Common myeloid progenitor, CD34-positive (primary cell): Measurements from ENCODE around the gene SCIN.
"Not testable (repeated sequence)": the region's sequence is repeated elsewhere in the genome, so short reads cannot be mapped to it uniquely, and the experiment has no call there.

Experiments
- CTCF ChIA-PET: fragments of 350-600 bp; sonication (Branson Sonifier 250); formaldehyde crosslinking; loops from one replicate; lab custom pipeline; 2021; ENCODE audit warnings: antibody characterized with exemption; lab: Charles Lee
- POLR2A ChIA-PET: fragments of 350-600 bp; sonication (Branson Sonifier 250); formaldehyde crosslinking; loops from one replicate; lab custom pipeline; 2021; ENCODE audit warnings: antibody characterized with exemption; lab: Charles Lee
- DNase-seq, 3 donors: peaks; one replicate each; pipeline versions ENCODE4 v3.0.0 to v3.0.0-alpha.2; 2013
- H3K27ac ChIP-seq, 2 experiments: 1 replicate in 1 of 2; 2 replicates in 1 of 2; pipeline ENCODE4 v1.7.0; 2013; ENCODE audit warnings: inconsistent platforms in 2 of 2, low read length in 2 of 2, mild to moderate bottlenecking in 2 of 2, low read depth in 1 of 2, moderate library complexity in 1 of 2; ENCODE audit not compliant: severe bottlenecking in 2 of 2, insufficient read depth in 1 of 2, poor library complexity in 1 of 2
- H3K27me3 ChIP-seq, 5 experiments: replicated peaks in 2 of 5; 1 replicate in 3 of 5; 2 replicates in 2 of 5; pipeline versions ENCODE4 v1.6.1 to v1.7.0; 2013; ENCODE audit warnings: low read length in 4 of 5, mild to moderate bottlenecking in 2 of 5, moderate library complexity in 2 of 5, inconsistent platforms in 1 of 5; ENCODE audit not compliant: insufficient read depth in 5 of 5, control insufficient read depth in 4 of 5
- H3K36me3 ChIP-seq, 4 experiments: 1 replicate in 2 of 4; 2 replicates in 2 of 4; pipeline versions ENCODE4 v1.6.1 to v1.7.0; 2013; ENCODE audit warnings: low read length in 3 of 4, control low read depth in 1 of 4, mild to moderate bottlenecking in 1 of 4; ENCODE audit not compliant: control insufficient read depth in 4 of 4, insufficient read depth in 4 of 4
- H3K4me1 ChIP-seq, 4 experiments: 1 replicate in 3 of 4; 2 replicates in 1 of 4; pipeline versions ENCODE4 v1.6.1 to v1.7.1; 2013; ENCODE audit warnings: low read length in 3 of 4, mild to moderate bottlenecking in 3 of 4, control low read depth in 1 of 4, inconsistent platforms in 1 of 4, moderate library complexity in 1 of 4; ENCODE audit not compliant: control insufficient read depth in 4 of 4, insufficient read depth in 4 of 4; ENCODE audit errors: control extremely low read depth in 1 of 4
- H3K4me3 ChIP-seq, 7 experiments: 1 replicate in 4 of 7; 2 replicates in 3 of 7; pipeline versions ENCODE4 v1.5.1 to v1.7.0; 2013; ENCODE audit warnings: mild to moderate bottlenecking in 7 of 7, low read length in 6 of 7, moderate library complexity in 6 of 7, inconsistent platforms in 2 of 7, low read depth in 2 of 7, control low read depth in 1 of 7; ENCODE audit not compliant: insufficient read depth in 4 of 7, control insufficient read depth in 1 of 7; ENCODE audit errors: extremely low read depth in 1 of 7
- H3K9me3 ChIP-seq, 5 experiments: 1 replicate in 4 of 5; 2 replicates in 1 of 5; pipeline versions ENCODE4 v1.6.1 to v1.7.1; 2013; ENCODE audit warnings: low read length in 4 of 5, mild to moderate bottlenecking in 2 of 5, inconsistent platforms in 1 of 5, low read depth in 1 of 5, moderate library complexity in 1 of 5; ENCODE audit not compliant: control insufficient read depth in 4 of 5, insufficient read depth in 2 of 5; ENCODE audit errors: control extremely low read depth in 1 of 5
- WGBS: methylation state at CpG from one replicate; pipeline ENCODE4 v1.1.5; 2013; ENCODE audit not compliant: insufficient coverage; 5-methylcytosine and 5-hydroxymethylcytosine counted together

The SCIN gene

DNA sequence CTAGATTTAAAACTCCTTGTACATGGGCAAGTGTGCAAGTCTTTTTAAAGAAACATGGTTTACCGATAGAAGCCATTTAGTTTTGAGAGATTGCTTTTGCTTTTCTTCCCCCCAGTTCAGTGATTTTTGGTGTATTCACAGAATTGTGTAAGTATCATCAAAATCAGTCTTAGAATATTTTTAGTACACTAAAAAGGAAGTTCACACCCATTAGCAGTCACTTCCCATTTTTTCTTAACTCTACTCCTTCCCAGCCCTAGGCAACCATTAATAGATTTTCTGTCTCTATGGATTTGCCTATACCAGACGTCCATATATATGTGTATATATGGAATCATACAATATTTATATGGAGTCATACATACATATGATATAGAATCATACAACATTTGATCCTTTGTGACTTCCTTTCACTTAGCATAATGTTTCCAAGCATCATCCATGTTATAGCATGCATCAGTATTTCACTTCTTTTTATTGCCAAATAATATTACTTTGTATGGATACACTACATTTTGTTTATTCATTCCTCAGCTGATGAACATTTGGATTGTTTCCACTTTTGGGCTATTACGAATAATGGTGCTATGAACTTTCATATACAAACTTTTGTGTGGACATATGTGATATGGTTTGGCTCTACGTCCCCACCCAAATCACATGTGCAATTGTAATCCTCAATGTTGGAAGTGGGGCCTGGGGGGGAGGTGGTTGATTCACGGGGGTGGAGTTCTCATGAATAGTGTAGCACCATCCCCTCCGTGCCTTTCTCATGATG is 100.4 kb downstream of the SCIN start:
- H3K9me3 ChIP-seq = peaks cover 0 to 3% (median 0%) of the 10 kb centered on the region in 5 experiments
- no peak overlapping the region for H3K4me3 ChIP-seq
- DNase-seq = peak in 2 of 3 donors; percentile 11 to 19
- H3K36me3 ChIP-seq = no peaks in the 10 kb centered on the region
- CTCF ChIA-PET = interaction anchor here (1.2 to 1.3 kb wide), 2 partner anchors 11 to 16 kb away, joined by 3 to 6 read pairs; no protein-coding TSS in a partner anchor
- no peaks in the 10 kb centered on the region for H3K27me3 ChIP-seq
- H3K27ac ChIP-seq = no peak overlapping the region
- POLR2A ChIA-PET = no interaction called here
- WGBS = no CpG with 5 or more reads among the region's 6 CpGs
- peaks cover 0 to 16% (median 2%) of the 10 kb centered on the region in 4 experiments for H3K4me1 ChIP-seq

DNA sequence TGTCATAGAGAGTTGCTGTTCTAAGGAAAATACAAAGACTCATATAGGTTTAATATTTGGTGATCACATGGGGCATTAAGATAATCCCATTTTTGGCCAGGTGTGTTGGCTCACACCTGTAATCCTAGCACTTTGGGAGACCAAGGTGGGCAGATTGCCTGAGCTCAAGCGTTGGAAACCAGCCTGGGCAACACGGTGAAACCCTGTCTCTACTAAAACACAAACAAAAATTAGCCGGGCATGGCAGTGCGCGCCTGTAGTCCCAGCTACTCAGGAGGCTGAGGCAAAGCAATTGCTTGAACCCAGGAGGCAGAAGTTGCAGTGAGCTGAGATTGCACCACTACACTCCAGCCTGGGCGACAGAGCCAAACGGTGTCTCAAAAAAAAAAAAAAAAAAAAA is 102.9 kb downstream of the SCIN start:
- DNase-seq, H3K9me3 ChIP-seq, H3K27me3 ChIP-seq, POLR2A ChIA-PET, CTCF ChIA-PET, H3K36me3 ChIP-seq, H3K27ac ChIP-seq, H3K4me3 ChIP-seq: not testable (repeated sequence)
- peaks cover 0 to 16% (median 2%) of the 10 kb centered on the region in 4 experiments for H3K4me1 ChIP-seq
- 100% methylated on average over 4 of the region's 7 CpGs for WGBS

DNA sequence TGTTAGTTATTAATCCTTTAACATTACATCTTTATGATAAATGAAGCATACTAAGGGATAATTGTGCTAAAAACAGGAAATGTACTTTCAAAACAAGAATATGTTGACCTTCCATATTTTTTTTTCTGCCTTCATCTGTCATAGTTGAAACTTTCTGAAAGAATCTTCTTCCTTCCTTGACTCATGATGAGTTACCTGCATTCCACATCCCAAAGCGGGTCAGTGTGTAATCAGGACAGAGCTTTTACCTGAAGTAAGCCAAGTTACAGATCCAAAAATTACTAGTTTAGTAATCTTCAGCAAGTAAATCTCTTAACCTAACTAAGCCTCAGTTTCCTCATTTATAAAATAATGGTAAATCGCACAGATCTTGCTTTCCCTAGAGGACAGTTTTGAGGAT is 103.5 kb downstream of the SCIN start:
- POLR2A ChIA-PET = no interaction called here
- Histone ChIP-seq H3K4me1 (peaks cover 0 to 16% (median 2%) of the 10 kb centered on the region in 4 experiments), H3K27me3 (no peaks in the 10 kb centered on the region), H3K4me3 (no peak overlapping the region), H3K9me3 (peaks cover 0 to 3% (median 0%) of the 10 kb centered on the region in 5 experiments), H3K27ac (no peak overlapping the region), H3K36me3 (no peaks in the 10 kb centered on the region)
- CTCF ChIA-PET = interaction anchor here (1.3 kb wide), 1 partner anchor 443 kb away, joined by 4 read pairs; no protein-coding TSS in a partner anchor
- no peak for DNase-seq
- 100% methylated on average over 1 of the region's 2 CpGs for whole genome bisulfite sequencing

DNA sequence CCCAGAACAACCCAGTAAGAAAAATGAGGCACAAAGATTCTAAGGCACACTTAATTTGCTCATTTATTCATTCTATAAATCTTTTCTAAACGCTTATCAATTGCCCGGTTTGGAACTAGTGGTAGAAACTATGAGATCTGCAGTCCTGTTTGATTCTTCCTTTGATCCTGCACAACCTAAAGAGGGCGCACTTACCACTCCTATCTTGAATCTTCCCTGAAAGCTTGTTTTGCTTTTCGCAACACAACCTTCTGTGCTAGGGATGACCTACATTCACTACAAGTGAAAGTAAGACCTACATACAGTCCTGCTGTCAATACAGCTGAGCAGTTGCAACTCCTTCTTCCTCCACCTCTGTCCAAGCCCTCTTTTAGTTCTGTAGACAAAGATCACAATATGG is 104.3 kb downstream of the SCIN start:
- H3K9me3 ChIP-seq = peaks cover 0 to 3% (median 0%) of the 10 kb centered on the region in 5 experiments
- no peak overlapping the region for H3K27ac ChIP-seq
- no peaks in the 10 kb centered on the region for H3K36me3 ChIP-seq
- POLR2A ChIA-PET = no interaction called here
- H3K27me3 ChIP-seq = no peaks in the 10 kb centered on the region
- CTCF ChIA-PET = interaction anchor here (0.6 to 1.4 kb wide), 7 partner anchors 11 to 717 kb away, joined by 3 to 4 read pairs (median 3); partner anchors contain the start of gene ARL4A
- H3K4me3 ChIP-seq = no peak overlapping the region
- 95% methylated on average over 3 of the region's 4 CpGs for WGBS
- peaks cover 0 to 16% (median 2%) of the 10 kb centered on the region in 4 experiments for H3K4me1 ChIP-seq
- DNase-seq = peak; percentile 35 to 62 (median 60)

DNA sequence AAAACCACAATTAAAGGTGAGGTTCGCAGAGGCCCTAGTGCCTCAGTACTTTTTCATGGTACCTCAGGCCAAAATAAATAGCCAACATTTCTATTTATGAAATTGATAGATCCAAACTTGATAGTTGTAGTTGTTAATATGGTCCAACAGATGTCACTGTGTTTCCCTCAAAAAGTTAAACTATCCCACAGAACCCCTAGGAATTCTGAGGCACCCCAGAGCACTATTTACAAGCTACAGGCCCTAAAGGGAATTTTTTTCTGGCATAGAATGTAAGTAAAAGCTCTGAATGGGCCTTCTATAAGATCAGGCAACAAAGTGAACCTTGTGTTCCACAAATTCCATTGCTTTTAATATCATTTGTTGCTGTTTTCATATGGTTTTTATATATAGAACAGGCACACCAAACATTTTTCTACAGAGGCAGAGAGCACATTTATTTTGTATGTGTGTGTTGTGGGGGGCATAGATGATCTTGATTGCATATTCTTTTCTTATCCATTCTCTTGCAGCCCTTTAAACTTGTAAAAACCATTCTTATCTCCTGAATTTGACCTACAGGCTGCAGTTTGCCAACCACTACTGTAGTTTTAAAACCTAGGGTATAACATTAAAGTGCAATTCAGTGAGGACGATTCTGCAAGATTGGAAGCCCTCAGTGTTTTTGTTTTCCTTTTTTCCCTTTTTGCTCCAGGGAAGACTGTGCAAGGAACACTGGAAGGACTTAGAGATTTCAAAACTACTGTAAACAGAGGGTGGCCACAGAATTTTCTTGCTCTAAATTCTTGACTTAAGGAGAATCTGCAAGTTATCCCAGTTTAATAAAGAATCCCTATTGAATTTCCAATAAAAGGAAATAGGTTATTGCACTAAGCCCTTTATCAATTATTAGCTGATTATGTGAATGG is 113.4 kb downstream of the SCIN start:
- DNase-seq = peak in 1 of 3 donors; percentile 29
- POLR2A ChIA-PET = no interaction called here
- CTCF ChIA-PET = interaction anchor here (1.0 to 8.4 kb wide), 5 partner anchors 40 to 582 kb away, joined by 3 to 65 read pairs (median 4); no protein-coding TSS in a partner anchor
- H3K4me1 ChIP-seq = peaks cover 3 to 17% (median 10%) of the 10 kb centered on the region in 4 experiments
- H3K27me3 ChIP-seq = no peaks in the 10 kb centered on the region
- no peak overlapping the region for H3K4me3 ChIP-seq
- H3K27ac ChIP-seq = no peak overlapping the region
- no peaks in the 10 kb centered on the region for H3K9me3 ChIP-seq
- H3K36me3 ChIP-seq = no peaks in the 10 kb centered on the region
- 82% methylated on average over 2 of the region's 2 CpGs for WGBS

DNA sequence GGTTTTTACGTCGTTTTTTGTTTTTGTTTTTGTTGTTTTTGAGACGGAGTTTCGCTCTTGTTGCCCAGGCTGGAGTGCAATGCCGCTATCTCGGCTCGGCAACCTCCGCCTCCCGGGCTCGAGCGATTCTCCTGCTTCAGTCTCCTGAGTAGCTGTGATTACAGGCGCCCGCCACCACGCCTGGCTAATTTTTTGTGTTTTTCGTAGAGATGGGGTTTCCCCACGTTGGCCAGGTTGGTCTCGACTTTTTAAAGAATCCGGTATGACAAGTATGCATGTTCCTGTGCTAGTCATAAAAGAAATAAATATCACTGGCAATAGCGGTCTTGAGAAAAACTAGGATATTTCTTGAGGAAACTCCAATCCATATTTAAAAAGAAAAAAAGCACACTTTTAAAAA is 114.2 kb downstream of the SCIN start:
- Histone ChIP-seq H3K27ac (no peak overlapping the region), H3K9me3 (no peaks in the 10 kb centered on the region), H3K4me3 (no peak overlapping the region), H3K27me3 (no peaks in the 10 kb centered on the region), H3K4me1 (peaks cover 3 to 24% (median 10%) of the 10 kb centered on the region in 4 experiments), H3K36me3 (no peaks in the 10 kb centered on the region)
- WGBS = 91% methylated on average over 15 of the region's 19 CpGs
- ChIA-PET POLR2A (no interaction called here), CTCF (interaction anchor here (1.0 to 8.4 kb wide), 4 partner anchors 41 to 577 kb away, joined by 3 to 65 read pairs (median 4); no protein-coding TSS in a partner anchor)
- no peak for DNase-seq
